HepG2 (cell line): ENCODE data around the gene MAN2A2. TPM values are rescaled to one million over a fixed set of nuclear protein-coding genes. Genes with fewer than 3 reads are reported as not detected.

Experiments
- ATAC-seq: fragments of 200-7000 bp; cut with Tn5 transposase; 3 replicates; pipeline ENCODE4 v1.9.1; 2020; ENCODE audit warnings: mild to moderate bottlenecking, moderate library complexity
- BruUV-seq: library from RNA; stranded (reverse); fragments of 400-500 nt; replicated peaks from 2 replicates; lab custom pipeline; 2021; lab: Mats Ljungman, UMichigan
- CTCF ChIA-PET: fragments of 300-600 bp; formaldehyde crosslinking; extraction: SDS; loops from one replicate; lab custom pipeline; 2021; ENCODE audit warnings: low total read pairs, inconsistent platforms, low intra/inter-chr PET ratio; lab: Yijun Ruan, JAX
- POLR2A ChIA-PET: fragments of 350-600 bp; sonication (Branson Sonifier 250); formaldehyde crosslinking; loops from one replicate; lab custom pipeline; 2020; ENCODE audit warnings: antibody characterized with exemption, inconsistent platforms; lab: Yijun Ruan, JAX
- DNase-seq: peaks from one replicate; pipeline ENCODE4 v3.0.0-alpha.2; 2015; ENCODE audit warnings: low spot score
- FAIRE-seq: peaks from 3 replicates; lab custom pipeline; 2011; peaks lifted over from hg19 to GRCh38; lab: Jason Lieb, UNC
- H2AFZ ChIP-seq: one replicate; pipeline ENCODE4 v1.6.1; 2011; ENCODE audit warnings: low read length, inconsistent platforms
- H3K27ac ChIP-seq: fragments of 300-600 bp; 3 replicates; pipeline ENCODE4 v1.8.0; 2011; ENCODE audit warnings: mixed run types, mild to moderate bottlenecking, mixed read lengths, low read length, inconsistent platforms; ENCODE audit not compliant: insufficient read depth; ENCODE audit errors: extremely low read length
- H3K27me3 ChIP-seq, 2 experiments: fragments of 200-600 bp in 1 of 2; 2 replicates in 1 of 2; 3 replicates in 1 of 2; pipeline versions ENCODE4 v1.6.0 to v1.8.0; 2011; ENCODE audit warnings: low read length in 2 of 2, mild to moderate bottlenecking in 2 of 2, moderate library complexity in 2 of 2, inconsistent platforms in 1 of 2; ENCODE audit not compliant: insufficient read depth in 2 of 2, control insufficient read depth in 1 of 2
- H3K36me3 ChIP-seq, 2 experiments: fragments of 200-600 bp in 1 of 2; replicated peaks in 1 of 2; 2 replicates in 1 of 2; 3 replicates in 1 of 2; pipeline versions ENCODE4 v1.5.1 to v1.8.0; 2011; ENCODE audit warnings: low read length in 2 of 2, inconsistent platforms in 1 of 2; ENCODE audit not compliant: insufficient read depth in 2 of 2, control insufficient read depth in 1 of 2
- H3K4me1 ChIP-seq: 2 replicates; pipeline ENCODE4 v1.5.1; 2012; ENCODE audit warnings: low read length, inconsistent platforms; ENCODE audit not compliant: insufficient read depth
- H3K4me2 ChIP-seq: 2 replicates; pipeline ENCODE4 v1.6.0; 2011; ENCODE audit warnings: low read depth, low read length, inconsistent platforms
- H3K4me3 ChIP-seq, 3 experiments: fragments of 200-600 bp in 1 of 3; sonication (generic), shearing (Covaris generic) in 1 of 3; replicated peaks in 1 of 3; 2 replicates each; pipeline ENCODE4 v1.5.1; 2011 to 2016; ENCODE audit warnings: low read length in 3 of 3, inconsistent platforms in 2 of 3, low read depth in 2 of 3, mild to moderate bottlenecking in 2 of 3, control low read depth in 1 of 3, mixed read lengths in 1 of 3; ENCODE audit not compliant: insufficient read depth in 1 of 3
- H3K79me2 ChIP-seq: one replicate; pipeline ENCODE4 v1.6.1; 2011; ENCODE audit warnings: low read length, inconsistent platforms; ENCODE audit not compliant: insufficient read depth
- H3K9ac ChIP-seq: 2 replicates; pipeline ENCODE4 v1.6.0; 2011; ENCODE audit warnings: mild to moderate bottlenecking, low read depth, low read length, inconsistent platforms; ENCODE audit not compliant: insufficient read depth
- H3K9me3 ChIP-seq: 2 replicates; pipeline ENCODE4 v1.5.1; 2012; ENCODE audit warnings: mild to moderate bottlenecking, low read length
- H4K20me1 ChIP-seq: 2 replicates; pipeline ENCODE4 v1.6.0; 2011; ENCODE audit warnings: inconsistent platforms, mild to moderate bottlenecking, low read length, moderate library complexity; ENCODE audit not compliant: insufficient read depth
- ATM ChIP-seq: fragments of 450-650 bp; IDR thresholded peaks from 2 replicates; pipeline ENCODE4 v1.7.1; 2017; ENCODE audit warnings: mild to moderate bottlenecking, borderline replicate concordance
- FOXO1 ChIP-seq: sonication (generic); formaldehyde crosslinking; IDR thresholded peaks from 2 replicates; pipeline ENCODE4 v1.4.0; 2020; ENCODE audit warnings: missing genetic modification reagents
- ZFP91 ChIP-seq: sonication (generic); formaldehyde crosslinking; IDR thresholded peaks from 2 replicates; pipeline ENCODE4 v1.9.0; 2022; ENCODE audit warnings: missing genetic modification reagents, mild to moderate bottlenecking, borderline replicate concordance
- ZNF580 ChIP-seq: IDR thresholded peaks from 2 replicates; pipeline ENCODE4 v1.6.1; 2016; ENCODE audit warnings: low read depth, borderline replicate concordance
- WGBS: methylation state at CpG from one replicate; pipeline ENCODE4 v1.1.6; 2017; ENCODE audit warnings: low lambda C conversion rate; 5-methylcytosine and 5-hydroxymethylcytosine counted together
- in situ Hi-C: cut with HindIII; loops from 2 replicates; pipeline ENCODE4 v1.10.0; 2017; ENCODE audit warnings: low pct_unique_long_range_greater_than_20kb; ENCODE audit not compliant: extremely low pct_ligation_motif_present
- intact Hi-C: fragments of 100-400 bp; cut with micrococcal nuclease; formaldehyde crosslinking; loops from one replicate; pipeline ENCODE4 v1.10.0; 2022; ENCODE audit not compliant: unreplicated experiment
- polyA plus RNA-seq, 8 experiments: library from polyadenylated mRNA; depleted of rRNA in 3 of 8; stranded (reverse) in 7 of 8; unstranded in 1 of 8; fragments of >200 nt; fragmentation: Illumina TruSeq in 4 of 8; extraction: Trizol in 4 of 8; gene quantifications; 2 replicates each; pipeline versions ENCODE4 v1.2.1 to v1.2.3, GENCODE V29; 2011 to 2016; ENCODE audit warnings: low read depth in 4 of 8, missing spikeins in 1 of 8, mixed read lengths in 1 of 8; ENCODE audit not compliant: insufficient read depth in 1 of 8
- total RNA-seq, 5 experiments: library from RNA; depleted of rRNA; stranded (reverse); fragments of >200 nt; fragmentation: Illumina TruSeq; extraction: Trizol; gene quantifications; 2 replicates each; pipeline ENCODE4 v1.2.3, GENCODE V29; 2016; ENCODE audit warnings: low read depth in 1 of 5
- TF ChIP-seq, protein P1 (sequence below): sonication (generic); formaldehyde crosslinking; IDR thresholded peaks from 2 replicates; pipeline ENCODE4 v1.4.0; 2020; ENCODE audit warnings: missing genetic modification reagents

Gene MAN2A2
- total and polyA plus RNA-seq, 2 of the 13 experiments (the other 11 are each of a cell fraction or from before 2014, with no cell fraction given): 17.5 to 51.5 TPM

- Histone ChIP-seq H3K9me3 (no peaks in the 10 kb centered on the region), H3K4me3 (no peak overlapping the region), H3K27me3 (no peaks in the 10 kb centered on the region), H3K27ac (no peak overlapping the region), H3K4me1 (no peaks in the 10 kb centered on the region), H2AFZ (no peak overlapping the region), H3K9ac (no peak overlapping the region), H3K36me3 (peaks cover 33 to 77% of the 10 kb centered on the region in 2 experiments), H4K20me1 (no peaks in the 10 kb centered on the region), H3K4me2 (no peak overlapping the region), H3K79me2 (no peaks in the 10 kb centered on the region)
- DNase-seq: no peak
- no TSS peak for BruUV-seq
- ATAC-seq: no peak
- no peak for FAIRE-seq
- in situ Hi-C loops: no loop called here
- intact Hi-C loops: no loop called here
- 99% methylated on average over 12 of the region's 12 CpGs for WGBS
- TF ChIP-seq ZFP91 (CRISPR knock-in tag) (no peak), ZNF580 (CRISPR knock-in tag) (no peak), ATM (no peak), FOXO1 (no peak)
- TF ChIP-seq, protein P1, sequence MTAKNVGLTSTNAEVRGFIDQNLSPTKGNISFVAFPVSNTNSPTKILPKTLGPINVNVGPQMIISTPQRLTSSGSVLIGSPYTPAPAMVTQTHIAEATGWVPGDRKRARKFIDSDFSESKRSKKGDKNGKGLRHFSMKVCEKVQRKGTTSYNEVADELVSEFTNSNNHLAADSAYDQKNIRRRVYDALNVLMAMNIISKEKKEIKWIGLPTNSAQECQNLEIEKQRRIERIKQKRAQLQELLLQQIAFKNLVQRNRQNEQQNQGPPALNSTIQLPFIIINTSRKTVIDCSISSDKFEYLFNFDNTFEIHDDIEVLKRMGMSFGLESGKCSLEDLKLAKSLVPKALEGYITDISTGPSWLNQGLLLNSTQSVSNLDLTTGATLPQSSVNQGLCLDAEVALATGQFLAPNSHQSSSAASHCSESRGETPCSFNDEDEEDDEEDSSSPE (CRISPR knock-in tag): no peak
- POLR2A ChIA-PET: interaction anchor here (0.6 kb wide), 1 partner anchor 18 kb away, joined by 3 read pairs; no protein-coding TSS in a partner anchor
- CTCF ChIA-PET: no interaction called here
Observed at GRCh38 chr15:90913398-90913944, 10.4 kb downstream of the MAN2A2 start.
